ENCODE measurements around the gene IFNGR1.

Gene IFNGR1

GRCh38 chr6:137167702-137168377, 51.3 kb downstream of the IFNGR1 start:
- in situ Hi-C loops (cut with MboI; ENCODE audit: low pct_unique_long_range_greater_than_20kb, low sequenced_read_pairs, unreplicated experiment): no loop called here
- no peak for TF ChIP-seq CTCF (IDR thresholded peaks at IDR 0.05; ENCODE audit: extremely low read depth, insufficient read depth, missing control alignments)
- no peak for DNase-seq (ENCODE audit: low spot score)

- DNase-seq (ENCODE audit: low spot score): no peak
- in situ Hi-C loops (cut with MboI; ENCODE audit: low pct_unique_long_range_greater_than_20kb, low sequenced_read_pairs, unreplicated experiment): no loop called here
- no peak for TF ChIP-seq CTCF (IDR thresholded peaks at IDR 0.05; ENCODE audit: extremely low read depth, insufficient read depth, missing control alignments)
These were observed 52.7 kb downstream of the IFNGR1 start for GRCh38 chr6:137166247-137167098.

GRCh38 chr6:137165375-137166246, 53.6 kb downstream of the IFNGR1 start:
- peak; percentile 44 for DNase-seq (ENCODE audit: low spot score)
- in situ Hi-C loops (cut with MboI; ENCODE audit: low pct_unique_long_range_greater_than_20kb, low sequenced_read_pairs, unreplicated experiment): no loop called here
- peak; percentile 63 for TF ChIP-seq CTCF (IDR thresholded peaks at IDR 0.05; ENCODE audit: extremely low read depth, insufficient read depth, missing control alignments)

- no peak for DNase-seq (ENCODE audit: low spot score)
- TF ChIP-seq CTCF (IDR thresholded peaks at IDR 0.05; ENCODE audit: extremely low read depth, insufficient read depth, missing control alignments): no peak
- in situ Hi-C loops (cut with MboI; ENCODE audit: low pct_unique_long_range_greater_than_20kb, low sequenced_read_pairs, unreplicated experiment): loop anchor here (5.0 kb wide), 1 partner anchor 62 kb away; no protein-coding TSS in a partner anchor
These were observed 55.4 kb downstream of the IFNGR1 start for GRCh38 chr6:137163732-137164318.

GRCh38 chr6:137162692-137163306, 56.4 kb downstream of the IFNGR1 start:
- DNase-seq (ENCODE audit: low spot score): no peak
- TF ChIP-seq CTCF (IDR thresholded peaks at IDR 0.05; ENCODE audit: extremely low read depth, insufficient read depth, missing control alignments): no peak
- in situ Hi-C loops (cut with MboI; ENCODE audit: low pct_unique_long_range_greater_than_20kb, low sequenced_read_pairs, unreplicated experiment): loop anchor here (5.0 kb wide), 1 partner anchor 60 kb away; no protein-coding TSS in a partner anchor
